Activated T-helper 2 cell treated with anti-CD3 and anti-CD28 coated beads, Interferon-gamma antibody, Interleukin-2, Interleukin-4, amounts not matched to agents 10 μg/mL and 5 μg/mL and 100 μg/mL, durations not matched to agents 14 hours and 24 hours and 36 hours (primary cell): Measurements from ENCODE around the gene NFYC. TPM values are rescaled to one million over a fixed set of nuclear protein-coding genes. Genes with fewer than 3 reads are reported as not detected.

Source experiments
- DNase-seq: peaks from one replicate; pipeline ENCODE4 v3.0.0; 2021; ENCODE audit warnings: low spot score
- H3K27ac Mint-ChIP-seq: one replicate; pipeline ENCODE4 v1.8.0; 2021; ENCODE audit warnings: mixed read lengths
- H3K27me3 Mint-ChIP-seq: one replicate; pipeline ENCODE4 v1.8.0; 2021; ENCODE audit warnings: low read depth, mixed read lengths
- H3K36me3 Mint-ChIP-seq: one replicate; pipeline ENCODE4 v1.8.0; 2021; ENCODE audit warnings: low read depth, mixed read lengths
- H3K4me1 Mint-ChIP-seq: one replicate; pipeline ENCODE4 v1.8.0; 2021; ENCODE audit warnings: low read depth, mixed read lengths
- H3K4me3 Mint-ChIP-seq: one replicate; pipeline ENCODE4 v1.8.0; 2021; ENCODE audit warnings: low read depth, mild to moderate bottlenecking, moderate library complexity, mixed read lengths
- H3K9me3 Mint-ChIP-seq: one replicate; pipeline ENCODE4 v1.8.0; 2021; ENCODE audit warnings: mixed read lengths
- intact Hi-C: fragments of 100-400 bp; cut with micrococcal nuclease; formaldehyde crosslinking; loops from one replicate; pipeline ENCODE4 v1.15.1; 2023
- total RNA-seq: library from RNA; stranded (reverse); gene quantifications from 2 replicates; pipeline ENCODE4 v1.2.3, GENCODE V29; 2022

NFYC gene
- total RNA-seq, 1 donor from 2014 or later: 68.4 TPM

DNA sequence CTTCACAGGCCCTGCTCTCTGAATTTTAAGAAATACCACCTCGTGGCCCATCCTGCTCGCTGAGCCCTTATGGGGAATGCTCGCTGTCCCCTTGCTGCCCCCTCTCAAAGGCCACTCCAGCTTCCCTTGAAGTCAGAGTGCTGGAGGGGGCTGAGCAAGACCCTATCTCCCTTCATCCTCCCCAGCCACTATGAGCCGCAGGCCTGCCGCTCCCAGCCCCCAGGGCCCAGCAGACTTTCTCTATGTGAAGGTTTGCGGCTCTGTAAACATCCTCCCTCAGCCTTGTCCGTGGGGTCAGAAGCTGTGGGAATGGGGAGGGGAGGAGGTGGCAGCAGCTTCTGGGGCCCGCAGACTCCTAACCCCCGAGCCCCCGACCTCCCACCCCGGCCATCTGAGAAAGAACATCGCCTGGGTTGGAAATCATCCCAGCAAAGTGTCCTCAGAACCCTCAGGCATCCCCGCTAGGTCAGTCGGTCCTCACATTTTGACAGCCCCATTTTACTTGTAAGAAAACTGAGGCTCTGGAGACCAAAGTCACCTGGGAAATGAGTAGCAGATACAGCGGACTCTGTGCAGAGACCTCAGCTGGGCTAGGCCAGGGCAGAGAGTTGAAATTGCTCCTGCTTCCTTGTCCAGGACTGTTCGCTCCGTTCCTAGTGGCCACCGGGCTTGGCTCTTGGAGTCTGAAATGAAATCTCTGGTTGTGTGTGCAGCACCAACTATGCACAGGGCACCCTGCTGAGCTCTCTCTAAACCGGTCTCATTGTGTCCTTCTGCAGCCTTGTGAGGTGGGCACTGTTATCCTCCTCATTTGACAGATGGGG, 96.4 kb downstream of the NFYC start:
- no peak for DNase-seq
- Mint-ChIP-seq H3K4me3 (no peak overlapping the region), H3K27me3 (peaks cover 28% of the 10 kb centered on the region), H3K9me3 (no peaks in the 10 kb centered on the region), H3K36me3 (no peaks in the 10 kb centered on the region), H3K27ac (no peak overlapping the region), H3K4me1 (peaks cover 4% of the 10 kb centered on the region)
- intact Hi-C loops: no loop called here

DNA sequence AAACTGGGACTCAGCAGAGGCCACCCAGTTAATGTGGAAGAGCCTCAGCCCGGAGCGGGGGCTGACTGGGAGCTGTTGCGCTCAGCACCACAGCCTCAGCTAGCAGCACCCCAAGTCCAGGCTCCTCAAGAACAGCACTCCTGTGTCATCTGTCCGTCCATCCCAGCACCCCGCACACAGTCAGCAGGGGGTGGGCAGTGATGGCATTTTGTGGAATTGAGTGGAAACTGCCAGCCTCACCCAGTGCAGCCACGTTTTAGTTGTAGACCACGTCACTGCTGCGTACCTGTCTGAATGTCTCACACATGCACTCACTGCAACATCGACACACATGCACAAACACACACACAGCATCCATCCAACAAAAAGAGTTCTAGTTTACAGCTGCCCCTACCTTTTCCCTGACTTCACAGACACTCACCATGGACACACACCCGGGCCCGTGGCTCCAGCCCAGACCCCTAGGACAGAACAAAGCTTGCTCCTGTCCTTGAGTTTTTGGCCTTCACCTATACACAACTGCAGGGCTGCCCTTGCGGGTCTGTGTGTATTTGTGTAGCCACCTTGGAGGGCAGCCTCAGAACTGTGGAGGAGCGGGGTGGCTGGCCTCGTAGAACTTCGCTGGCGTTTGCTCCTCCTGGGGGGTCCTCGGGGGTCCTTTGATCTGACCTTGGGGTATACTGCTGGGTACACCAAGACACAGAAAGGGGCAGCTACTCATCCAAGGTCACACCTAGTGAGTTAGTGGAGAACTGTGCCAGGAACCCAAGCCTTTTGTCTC, 97.2 kb downstream of the NFYC start:
- Mint-ChIP-seq H3K27me3 (peaks cover 24% of the 10 kb centered on the region), H3K27ac (no peak overlapping the region), H3K9me3 (no peaks in the 10 kb centered on the region), H3K4me1 (no peaks in the 10 kb centered on the region), H3K36me3 (no peaks in the 10 kb centered on the region), H3K4me3 (no peak overlapping the region)
- no peak for DNase-seq
- intact Hi-C loops: no loop called here

DNA sequence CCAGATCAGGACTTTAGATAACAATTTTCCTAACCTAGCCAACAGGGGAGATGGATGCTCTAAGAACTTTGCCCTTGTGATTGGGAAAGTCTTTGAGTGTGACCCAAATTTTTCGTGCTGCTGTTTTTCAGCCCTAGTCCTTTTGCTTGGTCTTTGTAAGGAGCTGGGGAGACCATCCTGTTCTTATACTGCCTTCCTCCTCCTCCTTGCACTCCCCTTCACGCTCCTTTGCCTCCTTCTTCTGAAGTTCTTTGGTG, 97.8 kb downstream of the NFYC start:
- Mint-ChIP-seq H3K4me3 (no peak overlapping the region), H3K9me3 (no peaks in the 10 kb centered on the region), H3K27me3 (peaks cover 24% of the 10 kb centered on the region), H3K27ac (no peak overlapping the region), H3K36me3 (no peaks in the 10 kb centered on the region), H3K4me1 (no peaks in the 10 kb centered on the region)
- intact Hi-C loops: no loop called here
- no peak for DNase-seq

DNA sequence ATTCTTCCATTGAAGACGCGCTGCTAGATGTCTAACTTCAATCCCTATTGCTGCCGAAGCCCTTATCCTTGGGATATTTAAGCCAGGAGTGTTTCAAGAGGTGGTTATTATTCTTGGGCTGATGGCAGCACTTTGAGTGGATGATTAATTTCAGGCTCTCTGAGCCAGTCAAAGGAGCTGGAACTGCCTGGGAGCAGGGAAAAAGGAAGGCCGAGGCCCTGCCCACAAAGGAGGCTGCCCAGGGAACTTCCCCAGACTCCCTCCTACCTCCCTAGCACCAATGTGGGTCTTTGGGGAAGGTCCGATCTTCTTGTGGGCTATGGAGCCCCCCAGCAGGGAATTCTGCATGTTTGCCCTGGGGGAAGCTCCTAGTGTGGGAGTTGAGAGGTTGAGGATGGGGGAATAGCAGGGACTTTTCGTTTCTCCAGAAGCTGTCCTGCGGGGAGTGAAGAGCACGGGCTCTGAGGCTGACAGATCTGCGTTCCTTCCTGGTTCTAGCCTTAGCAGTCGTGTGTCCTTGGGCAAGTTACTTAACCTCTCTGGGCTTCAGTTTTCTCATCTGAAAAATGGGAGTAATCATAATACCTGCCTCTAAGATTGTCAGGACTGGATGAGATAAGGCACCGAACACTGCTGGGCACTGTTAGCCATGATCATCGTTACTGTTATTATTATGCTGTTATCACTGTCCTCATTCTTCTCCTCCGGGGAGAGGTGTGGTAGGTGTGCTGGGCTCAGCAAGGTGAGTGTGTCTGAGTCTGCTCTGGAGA, 98.3 kb downstream of the NFYC start:
- no peak overlapping the region for H3K27ac Mint-ChIP-seq
- no peaks in the 10 kb centered on the region for H3K4me1 Mint-ChIP-seq
- no peaks in the 10 kb centered on the region for H3K9me3 Mint-ChIP-seq
- DNase-seq: no peak
- peaks cover 19% of the 10 kb centered on the region for H3K27me3 Mint-ChIP-seq
- no peaks in the 10 kb centered on the region for H3K36me3 Mint-ChIP-seq
- intact Hi-C loops: no loop called here
- H3K4me3 Mint-ChIP-seq: no peak overlapping the region

DNA sequence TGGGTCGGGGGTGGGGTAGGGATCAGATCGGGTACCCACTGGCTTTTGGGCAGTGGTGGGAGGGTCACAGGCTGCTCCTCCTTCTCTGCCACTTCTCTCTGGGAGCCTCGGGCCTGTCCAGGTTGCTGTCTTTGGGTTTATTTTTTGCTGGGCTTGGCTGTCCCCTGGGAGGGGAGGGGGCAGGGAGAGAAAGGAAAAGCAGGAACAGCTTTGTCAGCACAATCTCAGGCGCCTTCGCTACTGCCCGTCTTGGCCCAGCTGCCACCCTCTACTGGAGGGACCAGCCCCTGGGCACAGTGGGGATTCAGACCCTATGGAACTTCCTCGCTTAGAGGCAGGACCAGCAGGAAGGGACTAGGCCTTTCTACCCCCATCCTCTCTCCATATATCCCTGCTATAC, 100.5 kb downstream of the NFYC start:
- intact Hi-C loops: no loop called here
- Mint-ChIP-seq H3K27me3 (peaks cover 5% of the 10 kb centered on the region), H3K36me3 (no peaks in the 10 kb centered on the region), H3K9me3 (no peaks in the 10 kb centered on the region), H3K27ac (no peak overlapping the region), H3K4me1 (peaks cover 14% of the 10 kb centered on the region), H3K4me3 (no peak overlapping the region)
- DNase-seq: no peak

DNA sequence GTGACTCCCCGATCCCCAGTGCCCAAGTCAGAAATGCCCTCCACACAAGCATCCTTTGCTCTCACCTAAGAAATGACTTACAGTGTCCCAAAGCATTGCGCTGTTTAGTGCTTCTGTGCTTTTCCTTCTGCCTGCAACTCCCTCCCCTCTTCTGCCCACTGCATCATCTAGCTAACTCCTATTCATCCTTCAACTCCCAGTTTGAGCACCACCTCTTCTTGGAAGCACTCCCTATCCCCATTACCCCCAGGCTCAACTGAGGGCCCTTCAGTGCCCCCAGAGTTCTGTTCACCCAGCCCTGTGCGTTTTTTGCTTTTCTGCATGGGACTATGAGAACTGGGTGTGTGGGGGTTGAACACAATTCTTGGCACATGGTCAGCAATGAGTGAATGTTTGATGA, 102.1 kb downstream of the NFYC start:
- H3K4me1 Mint-ChIP-seq: peaks cover 22% of the 10 kb centered on the region
- H3K4me3 Mint-ChIP-seq: no peak overlapping the region
- intact Hi-C loops: no loop called here
- no peak for DNase-seq
- no peaks in the 10 kb centered on the region for H3K36me3 Mint-ChIP-seq
- no peaks in the 10 kb centered on the region for H3K9me3 Mint-ChIP-seq
- H3K27ac Mint-ChIP-seq: no peak overlapping the region
- peaks cover 2% of the 10 kb centered on the region for H3K27me3 Mint-ChIP-seq

DNA sequence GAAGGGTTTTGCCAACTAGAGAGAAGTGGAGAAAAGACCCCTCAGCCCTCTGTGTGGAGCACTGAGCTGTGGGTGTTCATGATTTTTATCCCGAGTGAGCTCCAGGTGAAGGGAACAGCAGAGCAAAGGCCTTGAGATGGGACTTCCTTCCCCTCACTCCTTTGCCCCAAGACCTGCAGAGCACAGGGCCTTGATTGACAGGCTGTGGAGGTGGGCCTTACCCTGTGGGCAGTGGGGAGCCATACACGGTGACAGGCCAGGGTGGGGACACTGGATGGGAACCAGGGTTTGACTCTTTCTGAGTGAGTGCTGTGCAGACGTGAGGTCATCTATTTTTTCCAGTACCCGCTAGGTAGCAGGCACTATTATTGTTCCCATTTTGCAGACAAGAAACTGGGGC, 102.5 kb downstream of the NFYC start:
- H3K36me3 Mint-ChIP-seq: no peaks in the 10 kb centered on the region
- H3K27me3 Mint-ChIP-seq: peaks cover 2% of the 10 kb centered on the region
- intact Hi-C loops: no loop called here
- DNase-seq: no peak
- H3K4me3 Mint-ChIP-seq: no peak overlapping the region
- H3K27ac Mint-ChIP-seq: no peak overlapping the region
- H3K4me1 Mint-ChIP-seq: peaks cover 22% of the 10 kb centered on the region
- H3K9me3 Mint-ChIP-seq: no peaks in the 10 kb centered on the region

DNA sequence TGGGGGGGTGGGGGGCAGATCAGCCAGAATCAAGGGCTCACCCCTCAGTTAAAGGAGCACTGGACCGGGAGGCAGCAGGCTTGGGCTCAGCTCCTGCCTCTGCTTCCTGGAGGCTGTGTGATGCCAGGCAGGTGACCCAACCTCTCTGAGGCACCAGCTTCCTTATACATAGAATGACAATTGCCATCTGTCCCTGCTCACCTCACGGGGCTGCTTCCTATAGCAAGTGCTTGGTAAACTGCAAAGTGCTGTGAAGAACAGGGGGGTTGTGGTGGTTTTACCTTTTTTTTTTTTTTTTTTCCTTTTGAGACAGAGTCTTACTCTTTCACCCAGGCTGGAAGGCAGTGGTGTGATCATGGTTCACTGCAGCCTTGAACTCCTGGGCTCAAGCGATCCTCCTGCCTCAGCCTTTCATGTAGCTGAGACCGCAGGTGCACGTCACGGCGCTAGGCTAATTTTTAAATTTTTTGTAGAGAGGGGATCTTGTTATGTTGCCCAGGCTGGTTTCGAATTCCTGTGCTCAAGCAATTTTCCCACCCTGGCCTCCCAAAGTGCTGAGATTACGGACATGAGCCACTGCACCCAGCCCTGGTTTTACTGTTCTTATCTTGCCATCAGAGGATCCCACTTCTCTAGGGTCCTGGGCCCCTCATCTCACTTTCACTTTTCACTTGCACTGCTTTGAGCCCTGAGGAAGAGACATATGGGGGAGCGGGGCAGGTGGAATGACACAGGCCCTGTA, 103.6 kb downstream of the NFYC start:
- Mint-ChIP-seq H3K9me3 (no peaks in the 10 kb centered on the region), H3K36me3 (no peaks in the 10 kb centered on the region), H3K27me3 (no peaks in the 10 kb centered on the region), H3K4me3 (peak overlapping the region; percentile 3), H3K27ac (peak overlapping the region; percentile 53), H3K4me1 (peaks cover 22% of the 10 kb centered on the region)
- DNase-seq: no peak
- intact Hi-C loops: no loop called here

DNA sequence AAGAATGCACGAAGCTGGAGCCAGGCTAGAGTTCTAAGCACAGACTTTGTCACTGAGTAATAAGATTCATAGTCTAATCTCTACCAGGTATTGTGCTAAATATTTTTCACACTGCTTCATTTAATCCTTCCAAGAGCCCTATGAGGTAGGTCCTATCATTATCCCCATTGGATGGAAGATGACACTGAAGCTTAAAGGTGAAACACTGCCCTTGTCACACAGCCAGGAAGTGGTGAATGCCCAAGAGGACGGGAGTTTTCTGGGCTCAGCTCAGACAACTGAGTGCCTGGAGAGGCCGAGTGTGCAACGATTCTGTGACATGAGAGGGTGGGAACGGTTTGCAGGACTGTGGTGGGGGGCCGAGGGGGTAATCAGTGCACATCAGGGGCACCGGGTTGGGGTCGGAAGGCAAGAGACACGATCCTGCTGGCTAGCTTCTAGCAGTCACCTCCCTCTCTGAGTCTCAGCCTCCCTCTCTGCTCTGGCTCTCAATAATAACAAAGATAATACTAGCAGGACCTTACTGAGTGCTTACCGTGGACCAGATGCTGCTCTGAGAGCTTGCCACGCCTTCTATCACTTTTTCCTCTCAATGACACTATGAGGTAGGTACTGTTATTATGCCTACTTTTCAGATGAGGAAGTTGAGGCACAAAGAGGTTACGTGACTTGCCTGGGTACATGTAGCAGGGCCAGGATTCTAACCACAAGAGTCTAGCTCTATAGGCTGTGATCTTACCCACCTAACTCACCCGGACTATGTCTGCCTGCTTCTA, 104.5 kb downstream of the NFYC start:
- intact Hi-C loops: no loop called here
- no peaks in the 10 kb centered on the region for H3K9me3 Mint-ChIP-seq
- H3K4me1 Mint-ChIP-seq: peaks cover 28% of the 10 kb centered on the region
- H3K4me3 Mint-ChIP-seq: peak overlapping the region; percentile 3
- no peaks in the 10 kb centered on the region for H3K27me3 Mint-ChIP-seq
- H3K27ac Mint-ChIP-seq: peak overlapping the region; percentile 53
- no peaks in the 10 kb centered on the region for H3K36me3 Mint-ChIP-seq
- DNase-seq: no peak

DNA sequence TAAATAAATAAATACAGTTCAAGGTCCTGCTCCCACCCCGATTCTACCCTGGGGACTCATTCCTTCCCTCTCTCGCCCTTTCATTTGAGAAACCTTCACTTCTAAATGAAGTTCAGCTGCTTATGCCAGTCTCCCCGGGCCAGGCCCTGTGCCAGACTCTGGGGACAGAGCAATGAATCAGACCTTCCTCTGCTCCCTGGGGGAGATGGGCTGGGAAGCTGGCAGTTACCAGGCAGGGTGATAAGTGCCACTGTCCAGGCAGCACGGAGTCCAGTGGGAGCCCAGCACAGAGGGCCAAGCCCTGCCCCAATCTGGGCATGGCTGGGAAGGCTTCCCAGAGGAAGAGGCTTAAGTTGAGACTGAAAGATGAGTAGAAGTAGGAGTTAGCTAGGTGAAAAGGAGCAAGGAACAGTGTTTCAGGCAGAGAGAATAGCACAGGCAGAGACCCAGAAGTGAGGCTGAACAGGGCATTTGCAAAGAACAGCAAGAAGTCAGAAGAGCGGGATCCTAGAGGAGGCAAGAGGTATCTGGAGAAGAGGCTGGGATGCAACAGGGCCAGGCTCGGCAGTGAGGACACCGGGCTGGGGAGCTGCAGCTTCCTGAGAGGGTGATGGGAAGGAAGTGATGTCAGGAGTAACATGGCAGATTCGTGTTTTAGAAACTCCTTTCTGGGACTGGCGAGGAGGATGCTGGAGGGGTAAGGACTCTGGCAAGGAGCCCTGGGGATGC, 105.6 kb downstream of the NFYC start:
- H3K4me1 Mint-ChIP-seq: peaks cover 38% of the 10 kb centered on the region

DNA sequence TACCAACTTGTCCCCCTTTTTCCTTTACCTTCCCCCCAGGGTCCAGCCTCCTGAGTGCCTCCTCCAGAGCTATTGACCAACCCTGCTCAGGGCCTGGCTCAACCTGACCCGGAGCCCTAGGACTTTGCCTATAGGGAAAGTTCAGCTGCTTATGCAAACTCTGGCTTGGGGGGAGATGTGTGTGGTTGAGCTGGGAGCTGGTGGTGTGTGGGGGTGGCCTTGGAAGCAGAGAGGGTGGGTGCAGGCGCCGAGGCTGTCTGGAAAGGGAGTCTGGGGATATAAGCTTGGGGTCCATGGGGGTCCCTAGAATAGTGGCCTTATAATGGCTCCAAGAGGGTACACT, 106.1 kb downstream of the NFYC start:
- intact Hi-C loops: no loop called here
- no peak overlapping the region for H3K4me3 Mint-ChIP-seq
- peak overlapping the region; percentile 25 for H3K27ac Mint-ChIP-seq
- no peaks in the 10 kb centered on the region for H3K36me3 Mint-ChIP-seq
- no peaks in the 10 kb centered on the region for H3K27me3 Mint-ChIP-seq
- no peak for DNase-seq
- H3K4me1 Mint-ChIP-seq: peaks cover 39% of the 10 kb centered on the region
- no peaks in the 10 kb centered on the region for H3K9me3 Mint-ChIP-seq

More for the DNA sequence above, 105.6 kb downstream of the NFYC start:
- Mint-ChIP-seq H3K27me3 (no peaks in the 10 kb centered on the region), H3K36me3 (no peaks in the 10 kb centered on the region), H3K9me3 (no peaks in the 10 kb centered on the region), H3K27ac (peak overlapping the region; percentile 25), H3K4me3 (no peak overlapping the region)
- no peak for DNase-seq
- intact Hi-C loops: no loop called here
